GM12878 (cell line): Measurements from ENCODE around the gene COL4A4.

Source experiments
- CBX5 ChIP-seq: sonication (generic); IDR thresholded peaks from 2 replicates; pipeline ENCODE4 v1.6.1; 2016; ENCODE audit warnings: low read depth, moderate library complexity, mild to moderate bottlenecking, inconsistent platforms
- RFX5 ChIP-seq: IDR thresholded peaks from 2 replicates; pipeline ENCODE4 v1.6.1; 2011; ENCODE audit warnings: low read depth, low read length, improper control_type of control experiment

- TF ChIP-seq CBX5 (no peak), RFX5 (no peak)
Observed at GRCh38 chr2:227146456-227146855, 17.5 kb downstream of the COL4A4 start.
